Bone marrow (tissue), 2 donors: ENCODE measurements around the gene ZMYND8.
A peak's percentile ranks its signal among the peaks of the same experiment; 100 is the strongest.

ENCODE experiments used
- DNase-seq, 2 donors: peaks; one replicate each; lab custom pipeline; 2025; lab: John Stamatoyannopoulos, UW

Gene ZMYND8

GRCh38 chr20:47332381-47333206, 23.9 kb downstream of the ZMYND8 start:
- no peak for DNase-seq

- DNase-seq = no peak
Measured at GRCh38 chr20:47330933-47331708, 25.4 kb downstream of the ZMYND8 start.

- no peak for DNase-seq
Measured at GRCh38 chr20:47330071-47330470, 26.4 kb downstream of the ZMYND8 start.

GRCh38 chr20:47328129-47328528, 28.4 kb downstream of the ZMYND8 start:
- DNase-seq = no peak

- no peak for DNase-seq
Measured at GRCh38 chr20:47327711-47328110, 28.8 kb downstream of the ZMYND8 start.

GRCh38 chr20:47326658-47327268, 29.7 kb downstream of the ZMYND8 start:
- no peak for DNase-seq

- DNase-seq = no peak
Measured at GRCh38 chr20:47325242-47325641, 31.3 kb downstream of the ZMYND8 start.

- DNase-seq = no peak
Measured at GRCh38 chr20:47320990-47321805, 35.3 kb downstream of the ZMYND8 start.

GRCh38 chr20:47319517-47320252, 36.8 kb downstream of the ZMYND8 start:
- DNase-seq = no peak

- DNase-seq = no peak
Measured at GRCh38 chr20:47318586-47319516, 37.6 kb downstream of the ZMYND8 start.

GRCh38 chr20:47318027-47318585, 38.4 kb downstream of the ZMYND8 start:
- DNase-seq = no peak

GRCh38 chr20:47317127-47317895, 39.2 kb downstream of the ZMYND8 start:
- DNase-seq = peak; percentile 39 to 91

- DNase-seq = no peak
Measured at GRCh38 chr20:47316776-47317126, 39.7 kb downstream of the ZMYND8 start.

- DNase-seq = no peak
Measured at GRCh38 chr20:47315339-47316056, 41.0 kb downstream of the ZMYND8 start.

- no peak for DNase-seq
Measured at GRCh38 chr20:47314647-47315338, 41.7 kb downstream of the ZMYND8 start.

- no peak for DNase-seq
Measured at GRCh38 chr20:47311967-47312681, 44.4 kb downstream of the ZMYND8 start.

- DNase-seq = no peak
Measured at GRCh38 chr20:47311211-47311610, 45.3 kb downstream of the ZMYND8 start.
